GM19035 (cell line): ENCODE measurements around the gene OOSP3.
"Not testable (repeated sequence)": the region's sequence is repeated elsewhere in the genome, so short reads cannot be mapped to it uniquely, and the experiment has no call there.

Source experiments
- ATAC-seq: cut with Tn5 transposase; IDR thresholded peaks from one replicate; pipeline ENCODE4 v1.9.1; 2021; ENCODE audit not compliant: unreplicated experiment

Gene OOSP3

GRCh38 chr11:59875856-59876519 lies 2.6 kb upstream of the OOSP3 start:
- no peak for ATAC-seq

DNA sequence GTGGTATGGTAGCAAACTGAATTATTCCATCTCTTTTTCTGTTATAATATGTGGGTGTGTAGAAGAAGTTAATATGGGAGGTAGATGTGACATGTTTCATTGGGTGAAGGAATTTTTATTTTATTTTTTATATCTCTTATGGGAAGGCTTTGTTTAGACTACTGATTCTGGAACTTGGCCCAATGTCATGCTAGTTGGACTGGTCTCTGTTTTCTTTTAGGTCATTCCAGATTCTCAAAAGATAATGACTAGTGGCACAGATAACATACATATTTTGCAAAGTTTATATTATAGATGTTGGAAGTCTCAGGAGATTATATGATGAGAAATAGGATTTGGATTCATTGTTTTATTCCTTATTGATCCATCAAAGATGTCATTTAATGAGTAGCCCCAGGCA lies 1.3 kb upstream of the OOSP3 start:
- ATAC-seq, result no peak

DNA sequence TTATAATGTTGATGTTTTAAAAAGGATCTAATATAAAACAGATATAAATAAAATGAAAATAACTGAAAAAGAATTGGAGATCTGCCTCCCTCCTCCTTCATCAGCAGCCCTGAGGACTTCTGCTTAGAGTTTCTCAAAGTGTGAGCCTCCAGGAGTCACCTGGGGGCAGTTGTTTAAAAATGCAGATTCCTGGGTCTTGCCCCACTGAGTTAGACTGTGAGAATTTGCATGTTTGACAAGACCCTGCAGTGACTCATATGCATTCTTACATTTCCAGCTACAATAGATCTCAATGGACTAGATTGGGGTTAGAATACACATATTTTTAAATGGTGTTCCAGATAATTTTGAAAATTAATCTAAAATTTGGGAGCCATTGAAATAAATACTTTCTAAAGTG lies 798 bp upstream of the OOSP3 start:
- ATAC-seq, result no peak

DNA sequence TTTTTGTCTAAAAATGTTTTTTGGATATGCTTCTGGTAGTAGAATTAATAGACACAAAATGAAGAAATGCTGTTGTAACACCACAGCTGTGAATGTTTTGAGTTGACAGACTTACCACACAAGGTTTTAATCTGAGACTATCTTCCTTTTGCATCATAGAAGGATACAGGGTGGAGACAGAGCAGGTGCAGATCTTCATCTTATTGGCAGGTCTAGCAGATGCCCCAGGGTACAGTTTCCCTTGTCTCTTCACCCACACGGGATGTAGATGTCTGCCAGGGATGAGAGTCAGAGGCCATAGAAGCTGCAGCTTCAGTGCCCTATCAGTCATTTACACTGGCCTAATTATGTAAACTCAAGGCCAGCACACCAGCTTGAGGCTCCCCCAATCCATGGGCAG lies 985 bp downstream of the OOSP3 start:
- ATAC-seq, result no peak

GRCh38 chr11:59883597-59883996 lies 5.0 kb downstream of the OOSP3 start:
- ATAC-seq, result no peak

DNA sequence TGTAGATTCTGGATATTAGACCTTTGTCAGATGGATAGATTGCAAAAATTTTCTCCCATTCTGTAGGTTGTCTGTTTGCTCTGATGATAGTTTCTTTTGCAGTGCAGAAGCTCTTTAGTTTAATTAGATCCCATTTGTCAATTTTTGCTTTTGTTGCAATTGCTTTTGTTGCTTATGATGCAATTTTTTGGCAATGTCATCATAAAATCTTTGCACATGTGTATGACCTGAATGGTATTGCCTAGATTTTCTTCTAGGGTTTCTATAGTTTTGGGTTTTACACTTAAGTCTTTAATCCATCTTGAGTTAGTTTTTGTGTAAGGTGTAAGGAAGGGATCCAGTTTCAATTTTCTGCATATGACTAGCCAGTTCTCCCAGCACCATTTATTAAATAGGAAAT lies 8.6 kb downstream of the OOSP3 start:
- ATAC-seq, result not testable (repeated sequence)

DNA sequence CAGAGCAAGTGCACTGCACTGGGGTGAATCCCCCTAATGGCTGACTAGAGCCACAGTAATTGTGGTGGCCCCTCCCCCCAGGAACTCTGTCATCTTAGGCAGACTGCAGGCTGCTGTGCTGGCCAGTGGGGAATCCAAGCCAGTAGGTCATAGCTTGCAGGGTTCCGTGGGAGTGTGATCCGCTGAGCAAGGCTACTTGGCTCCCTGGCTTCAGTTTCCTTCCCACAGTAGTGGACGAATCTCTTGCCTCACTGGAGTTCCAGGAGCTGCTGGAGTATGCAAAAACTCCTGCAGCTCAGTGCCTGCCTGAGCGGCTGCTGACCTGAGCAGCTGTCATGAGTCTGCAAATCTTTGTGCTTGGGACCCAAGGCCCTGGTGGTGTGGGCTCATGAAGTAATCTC lies 13.2 kb downstream of the OOSP3 start:
- ATAC-seq, result no peak

- ATAC-seq, result no peak
Observed at GRCh38 chr11:59894616-59895015, 16.0 kb downstream of the OOSP3 start.

DNA sequence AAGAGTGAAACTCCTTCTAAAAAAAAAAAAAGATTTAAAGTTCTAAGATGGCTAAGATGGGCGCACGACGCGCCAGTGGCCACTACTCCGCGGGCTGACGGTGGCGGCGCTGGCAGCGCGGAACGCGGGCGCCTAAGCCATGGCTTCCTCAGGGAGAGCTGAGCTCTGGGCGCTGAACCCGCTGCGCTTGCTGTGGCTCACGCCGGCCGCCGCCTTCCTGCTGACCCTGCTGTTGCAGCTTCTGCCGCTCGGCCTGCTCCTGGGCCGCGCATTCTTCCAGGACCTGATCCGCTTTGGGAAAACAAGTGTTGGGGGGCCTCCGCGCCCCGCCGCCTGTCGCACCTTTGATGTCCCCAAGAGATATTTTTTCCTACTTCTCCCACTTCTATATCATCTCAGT lies 19.5 kb downstream of the OOSP3 start:
- ATAC-seq, result no peak

DNA sequence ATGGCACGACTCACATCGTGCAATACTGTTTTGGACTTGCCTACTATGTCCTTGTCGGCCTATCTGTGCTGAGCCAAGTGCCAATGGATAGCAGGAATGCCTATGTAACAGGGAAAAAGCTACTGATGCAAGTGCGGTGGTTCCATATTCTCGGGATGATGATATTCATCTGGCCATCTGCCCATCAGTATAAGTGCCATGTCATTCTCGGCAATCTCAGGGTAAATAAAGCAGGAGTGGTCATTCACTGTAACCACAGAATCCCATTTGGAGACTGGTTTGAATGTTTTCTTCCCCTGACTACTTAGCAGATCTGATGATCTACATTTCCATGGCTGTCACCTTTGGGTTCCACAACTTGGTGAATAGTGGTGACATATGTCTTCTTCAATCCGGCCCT lies 20.1 kb downstream of the OOSP3 start:
- ATAC-seq, result no peak

GRCh38 chr11:59899532-59899931 lies 20.9 kb downstream of the OOSP3 start:
- no peak for ATAC-seq

DNA sequence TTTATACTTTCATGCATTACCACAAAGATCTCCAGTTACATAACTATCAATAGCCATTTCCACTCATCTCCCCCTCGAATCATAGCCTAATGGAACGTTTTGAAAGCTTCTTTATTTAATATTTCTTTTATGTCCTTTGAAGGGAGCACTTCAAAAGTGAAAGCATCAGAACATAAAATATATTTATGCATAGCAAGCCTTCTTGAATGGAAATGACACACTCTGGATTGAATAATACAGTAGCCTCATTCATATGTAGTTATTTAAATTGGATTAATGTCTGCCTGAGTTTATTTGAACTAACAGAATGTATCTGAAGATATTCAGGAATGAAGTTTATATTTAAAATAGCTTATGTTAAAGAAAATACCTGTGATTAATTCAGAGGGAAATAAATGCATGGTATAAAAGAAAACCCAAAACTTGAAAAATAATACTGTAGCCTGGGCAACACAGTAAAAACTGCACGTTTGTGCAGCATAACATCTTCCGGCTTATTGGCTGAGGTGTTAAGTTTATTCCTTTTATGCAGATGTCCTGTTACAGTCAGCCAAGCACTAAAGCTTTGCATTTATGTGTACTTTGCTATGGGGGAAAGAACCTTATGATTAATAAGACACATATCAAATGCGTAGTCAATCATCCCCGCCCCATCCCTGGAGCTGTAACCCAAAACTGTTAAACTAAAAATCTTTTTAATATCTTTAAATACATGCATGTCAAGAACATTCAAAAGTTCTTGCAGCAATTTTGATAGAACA lies 22.0 kb downstream of the OOSP3 start:
- no peak for ATAC-seq

GRCh38 chr11:59901306-59901705 lies 22.7 kb downstream of the OOSP3 start:
- no peak for ATAC-seq

- ATAC-seq, result not testable (repeated sequence)
Observed at GRCh38 chr11:59903569-59903968, 25.0 kb downstream of the OOSP3 start.

- no peak for ATAC-seq
Observed at GRCh38 chr11:59918480-59918879, 39.9 kb downstream of the OOSP3 start.

- ATAC-seq, result no peak
Observed at GRCh38 chr11:59918987-59919589, 40.5 kb downstream of the OOSP3 start.

- no peak for ATAC-seq
Observed at GRCh38 chr11:59923813-59924212, 45.2 kb downstream of the OOSP3 start.

DNA sequence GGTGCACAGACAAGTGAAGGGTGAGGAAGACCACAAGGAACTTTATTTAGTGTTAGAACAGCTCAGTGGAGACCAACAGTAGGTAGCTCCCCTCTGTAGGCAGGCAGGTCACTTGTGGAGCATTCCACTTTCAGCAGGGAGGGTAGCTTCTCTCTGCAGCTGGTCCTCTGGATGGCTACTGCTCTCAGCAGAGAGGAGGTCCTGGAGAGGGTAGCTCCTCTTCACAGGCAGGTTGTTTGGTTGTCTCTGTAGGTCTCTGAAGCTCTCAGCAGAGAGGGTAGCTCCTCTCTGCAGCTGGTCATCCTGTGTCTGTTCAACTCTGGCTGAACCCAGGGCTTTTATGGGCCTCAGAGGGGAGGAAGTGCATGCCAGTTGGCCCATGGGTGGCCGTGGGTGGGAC lies 53.1 kb downstream of the OOSP3 start:
- ATAC-seq, result no peak

- ATAC-seq, result no peak
Observed at GRCh38 chr11:59938132-59938531, 59.5 kb downstream of the OOSP3 start, which contains the start of gene OOSP1. Gene OOSP1 (plus strand): TSS chr11:59938432. CDS start chr11:59938455, 23 bp downstream.

DNA sequence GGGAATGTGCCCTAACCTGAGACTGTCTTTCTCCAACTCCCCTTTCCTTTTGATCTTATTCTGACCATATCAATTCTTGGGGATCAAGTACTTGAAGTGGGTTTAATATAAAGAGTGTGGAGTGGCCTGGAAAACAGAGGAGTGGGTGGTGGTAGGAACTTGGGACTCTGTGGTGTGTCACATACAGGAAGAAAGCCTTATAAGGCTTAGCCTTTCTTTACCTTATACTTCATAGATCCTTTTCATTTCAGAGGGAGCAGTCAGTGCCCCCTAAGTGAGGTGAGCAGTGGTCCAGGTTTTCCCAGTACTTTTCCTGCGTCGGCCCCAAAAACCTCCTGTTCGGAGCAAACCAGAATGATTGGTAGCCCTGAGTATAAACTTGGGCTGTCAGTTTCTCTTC lies 60.1 kb downstream of the OOSP3 start:
- ATAC-seq, result no peak

- no peak for ATAC-seq
Observed at GRCh38 chr11:59939482-59939881, 60.9 kb downstream of the OOSP3 start.

DNA sequence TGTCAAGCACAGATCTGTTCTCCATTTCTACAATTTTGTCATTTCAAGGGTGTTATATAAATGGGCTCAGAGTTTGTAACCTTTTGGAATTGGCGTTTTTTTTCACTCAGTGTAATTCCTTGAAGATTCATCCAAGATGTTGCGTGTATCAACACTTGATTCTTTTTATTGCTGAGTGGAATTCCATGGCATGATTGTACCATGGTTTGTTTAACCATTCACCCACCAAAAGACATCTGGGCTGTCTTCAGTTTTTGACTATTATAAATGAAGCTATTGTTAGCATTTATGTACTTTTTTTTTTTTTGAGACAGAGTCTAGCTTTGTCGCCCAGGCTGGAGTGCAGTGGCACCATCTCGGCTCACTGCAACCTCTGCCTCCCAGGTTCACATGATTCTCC lies 62.5 kb downstream of the OOSP3 start:
- no peak for ATAC-seq
